ENCODE measurements around the gene WFS1. TPM values are rescaled to one million over a fixed set of nuclear protein-coding genes. Genes with fewer than 3 reads are reported as not detected.

WFS1 gene
- total and polyA plus RNA-seq, 8 donors: 10.2 to 28.7 (median 14.6) TPM

DNA sequence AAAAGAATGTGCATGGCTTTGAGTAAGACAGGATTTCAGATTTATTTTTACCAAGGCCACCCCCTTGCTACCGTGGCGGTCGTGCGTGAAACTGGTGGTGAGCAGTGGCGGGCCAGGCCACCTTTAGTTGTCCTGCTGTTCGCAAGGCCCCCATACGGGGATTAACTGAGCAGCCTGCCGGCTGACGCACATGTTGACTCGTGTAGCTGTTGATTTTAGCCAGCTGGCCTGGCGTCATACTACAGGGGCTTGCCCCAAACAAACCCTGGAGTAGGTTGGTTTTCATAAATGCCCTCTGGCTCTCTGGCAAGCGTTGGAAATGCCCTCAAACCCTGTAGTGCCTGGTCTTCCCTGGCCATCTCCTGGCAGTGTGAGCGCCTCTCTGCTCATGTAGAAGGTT lies 28.4 kb downstream of the WFS1 start:
- H3K27ac ChIP-seq: no peak overlapping the region
- H3K4me3 ChIP-seq: no peak overlapping the region
- H3K9me3 ChIP-seq: no peaks in the 10 kb centered on the region
- TF ChIP-seq, protein P1, sequence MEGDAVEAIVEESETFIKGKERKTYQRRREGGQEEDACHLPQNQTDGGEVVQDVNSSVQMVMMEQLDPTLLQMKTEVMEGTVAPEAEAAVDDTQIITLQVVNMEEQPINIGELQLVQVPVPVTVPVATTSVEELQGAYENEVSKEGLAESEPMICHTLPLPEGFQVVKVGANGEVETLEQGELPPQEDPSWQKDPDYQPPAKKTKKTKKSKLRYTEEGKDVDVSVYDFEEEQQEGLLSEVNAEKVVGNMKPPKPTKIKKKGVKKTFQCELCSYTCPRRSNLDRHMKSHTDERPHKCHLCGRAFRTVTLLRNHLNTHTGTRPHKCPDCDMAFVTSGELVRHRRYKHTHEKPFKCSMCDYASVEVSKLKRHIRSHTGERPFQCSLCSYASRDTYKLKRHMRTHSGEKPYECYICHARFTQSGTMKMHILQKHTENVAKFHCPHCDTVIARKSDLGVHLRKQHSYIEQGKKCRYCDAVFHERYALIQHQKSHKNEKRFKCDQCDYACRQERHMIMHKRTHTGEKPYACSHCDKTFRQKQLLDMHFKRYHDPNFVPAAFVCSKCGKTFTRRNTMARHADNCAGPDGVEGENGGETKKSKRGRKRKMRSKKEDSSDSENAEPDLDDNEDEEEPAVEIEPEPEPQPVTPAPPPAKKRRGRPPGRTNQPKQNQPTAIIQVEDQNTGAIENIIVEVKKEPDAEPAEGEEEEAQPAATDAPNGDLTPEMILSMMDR (IDR thresholded peaks at IDR 0.05): no peak
- no peaks in the 10 kb centered on the region for H3K27me3 ChIP-seq
- FAIRE-seq (no peak), ATAC-seq (peak in 1 of 4 donors; percentile 53), DNase-seq (no peak)
- intact Hi-C loops (cut with DNase I): no loop called here
- H3K36me3 ChIP-seq: peaks cover 0 to 30% (median 7%) of the 10 kb centered on the region in 3 donors
- WGBS, 2 donors: 78 to 87% methylated on average over 13 of the region's 13 CpGs
- no peaks in the 10 kb centered on the region for H3K4me1 ChIP-seq

DNA sequence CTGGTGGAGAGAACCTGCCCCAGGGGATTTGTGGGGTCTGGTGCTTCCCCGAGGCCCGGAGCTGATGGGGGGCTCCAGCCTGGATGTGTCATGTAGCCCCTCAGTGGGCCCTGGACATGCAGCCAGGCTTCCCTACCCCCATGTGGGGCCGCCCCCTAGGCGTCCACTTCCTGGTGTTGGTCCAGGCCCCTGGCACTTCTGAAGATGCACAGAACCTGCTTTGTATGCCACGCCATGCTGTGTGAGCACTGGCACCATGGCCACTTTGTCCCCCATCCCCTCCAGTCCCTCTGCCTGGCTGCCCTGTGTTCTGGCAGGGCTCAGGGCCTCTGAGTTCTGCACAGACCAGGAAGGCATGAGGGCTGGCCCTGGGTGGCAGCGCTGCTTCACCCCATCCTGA lies 29.2 kb downstream of the WFS1 start:
- Histone ChIP-seq H3K4me1 (no peaks in the 10 kb centered on the region), H3K4me3 (no peak overlapping the region), H3K27ac (no peak overlapping the region), H3K36me3 (peaks cover 0 to 30% (median 7%) of the 10 kb centered on the region in 3 donors), H3K9me3 (no peaks in the 10 kb centered on the region), H3K27me3 (no peaks in the 10 kb centered on the region)
- DNase-seq: peak in 1 of 6 donors; percentile 42
- intact Hi-C loops (cut with DNase I): no loop called here
- TF ChIP-seq, protein P1 (IDR thresholded peaks at IDR 0.05): no peak
- WGBS, 2 donors: 90 to 91% methylated on average over 6 of the region's 6 CpGs
- FAIRE-seq: no peak
- no peak for ATAC-seq

DNA sequence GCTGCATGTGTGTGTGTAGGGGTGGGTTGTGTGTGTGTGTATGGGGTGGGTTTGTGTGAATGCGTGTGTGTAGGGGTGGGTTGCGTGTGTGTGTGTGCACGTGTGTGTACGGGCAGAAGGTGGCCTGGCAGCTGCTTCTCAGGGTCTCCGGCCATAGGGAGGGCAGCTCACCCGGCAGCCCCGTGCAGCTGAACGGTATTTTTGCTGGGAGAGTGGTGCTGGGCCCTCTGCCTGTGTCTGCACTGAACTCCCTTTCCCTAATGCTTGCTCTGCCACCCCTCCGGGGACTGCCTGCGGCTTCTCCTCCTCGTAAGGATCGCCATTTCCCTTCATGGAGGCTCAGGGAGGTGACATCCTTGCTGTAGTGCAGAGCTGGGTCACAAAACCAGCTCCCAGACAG lies 30.2 kb downstream of the WFS1 start:
- intact Hi-C loops (cut with DNase I): no loop called here
- no peaks in the 10 kb centered on the region for H3K9me3 ChIP-seq
- no peak for ATAC-seq
- TF ChIP-seq, protein P1 (IDR thresholded peaks at IDR 0.05): no peak
- peak in 1 of 6 donors; percentile 24 for DNase-seq
- H3K27ac ChIP-seq: no peak overlapping the region
- WGBS, 2 donors: 94 to 97% methylated on average over 12 of the region's 12 CpGs
- peaks cover 0 to 30% (median 7%) of the 10 kb centered on the region in 3 donors for H3K36me3 ChIP-seq
- no peak for FAIRE-seq
- H3K27me3 ChIP-seq: no peaks in the 10 kb centered on the region
- no peaks in the 10 kb centered on the region for H3K4me1 ChIP-seq
- H3K4me3 ChIP-seq: no peak overlapping the region

DNA sequence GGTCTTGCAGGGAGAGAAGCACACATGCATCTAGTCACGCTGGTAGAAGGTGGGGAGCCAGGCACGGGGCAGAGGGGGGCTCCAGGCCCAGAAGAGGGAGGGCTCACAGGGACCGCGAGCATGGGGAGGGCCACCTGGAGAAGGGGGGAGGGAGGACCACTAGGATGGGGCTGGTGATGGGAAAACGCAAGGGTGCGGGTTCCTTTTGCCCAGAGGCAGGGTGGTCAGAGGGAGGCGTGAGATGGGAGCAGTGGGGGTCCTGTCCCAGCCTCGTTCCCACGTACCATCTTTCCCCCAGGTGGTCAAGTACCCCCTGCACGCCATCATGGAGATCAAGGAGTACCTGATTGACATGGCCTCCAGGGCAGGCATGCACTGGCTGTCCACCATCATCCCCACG lies 30.7 kb downstream of the WFS1 start:
- Histone ChIP-seq H3K36me3 (peaks cover 0 to 30% (median 7%) of the 10 kb centered on the region in 3 donors), H3K4me1 (no peaks in the 10 kb centered on the region), H3K27me3 (no peaks in the 10 kb centered on the region), H3K9me3 (no peaks in the 10 kb centered on the region), H3K4me3 (no peak overlapping the region), H3K27ac (no peak overlapping the region)
- ATAC-seq (no peak), DNase-seq (peak in 1 of 6 donors; percentile 33), FAIRE-seq (no peak)
- intact Hi-C loops (cut with DNase I): no loop called here
- TF ChIP-seq, protein P1 (IDR thresholded peaks at IDR 0.05): no peak
- 88 to 95% methylated on average over 11 of the region's 11 CpGs for WGBS, 2 donors

DNA sequence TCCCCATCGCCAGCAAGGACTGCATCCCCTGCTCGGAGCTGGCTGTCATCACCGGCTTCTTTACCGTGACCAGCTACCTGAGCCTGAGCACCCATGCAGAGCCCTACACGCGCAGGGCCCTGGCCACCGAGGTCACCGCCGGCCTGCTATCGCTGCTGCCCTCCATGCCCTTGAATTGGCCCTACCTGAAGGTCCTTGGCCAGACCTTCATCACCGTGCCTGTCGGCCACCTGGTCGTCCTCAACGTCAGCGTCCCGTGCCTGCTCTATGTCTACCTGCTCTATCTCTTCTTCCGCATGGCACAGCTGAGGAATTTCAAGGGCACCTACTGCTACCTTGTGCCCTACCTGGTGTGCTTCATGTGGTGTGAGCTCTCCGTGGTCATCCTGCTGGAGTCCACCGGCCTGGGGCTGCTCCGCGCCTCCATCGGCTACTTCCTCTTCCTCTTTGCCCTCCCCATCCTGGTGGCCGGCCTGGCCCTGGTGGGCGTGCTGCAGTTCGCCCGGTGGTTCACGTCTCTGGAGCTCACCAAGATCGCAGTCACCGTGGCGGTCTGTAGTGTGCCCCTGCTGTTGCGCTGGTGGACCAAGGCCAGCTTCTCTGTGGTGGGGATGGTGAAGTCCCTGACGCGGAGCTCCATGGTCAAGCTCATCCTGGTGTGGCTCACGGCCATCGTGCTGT lies 31.5 kb downstream of the WFS1 start:
- Histone ChIP-seq H3K9me3 (no peaks in the 10 kb centered on the region), H3K27me3 (no peaks in the 10 kb centered on the region), H3K4me3 (no peak overlapping the region), H3K4me1 (no peaks in the 10 kb centered on the region), H3K27ac (no peak overlapping the region), H3K36me3 (peaks cover 0 to 27% (median 7%) of the 10 kb centered on the region in 3 donors)
- WGBS, 2 donors: 93 to 97% methylated on average over 35 of the region's 35 CpGs
- FAIRE-seq (no peak), ATAC-seq (no peak), DNase-seq (peak in 1 of 6 donors; percentile 57)
- TF ChIP-seq, protein P1 (IDR thresholded peaks at IDR 0.05): no peak
- intact Hi-C loops (cut with DNase I): no loop called here

Measured in pancreas (tissue), 10 donors.